Measurements from ENCODE around the gene WDR35. TPM values are rescaled to one million over a fixed set of nuclear protein-coding genes. Genes with fewer than 3 reads are reported as not detected.

WDR35 gene
- total RNA-seq, 1 donor from 2014 or later = 10.3 TPM

DNA sequence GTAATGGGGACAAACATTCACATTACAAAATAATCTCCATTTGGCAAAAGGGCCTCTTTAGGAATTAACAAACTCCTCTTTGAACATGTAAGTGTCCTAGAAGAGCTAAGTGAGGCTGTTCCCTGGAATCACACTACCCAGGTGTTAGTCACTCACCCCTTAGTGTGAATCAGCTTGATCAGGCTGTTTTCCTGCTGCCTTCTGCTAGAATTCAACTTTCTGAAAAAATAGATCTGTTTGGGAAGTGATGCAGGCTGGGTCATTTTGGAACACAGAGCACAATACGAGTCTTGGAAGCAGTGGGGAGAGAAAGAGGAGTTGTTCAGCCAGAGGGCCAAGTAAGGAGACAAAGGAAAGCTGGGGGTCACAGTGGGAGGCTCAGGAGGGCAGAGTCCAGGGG is 128.1 kb downstream of the WDR35 start:
- TF ChIP-seq, protein P1, sequence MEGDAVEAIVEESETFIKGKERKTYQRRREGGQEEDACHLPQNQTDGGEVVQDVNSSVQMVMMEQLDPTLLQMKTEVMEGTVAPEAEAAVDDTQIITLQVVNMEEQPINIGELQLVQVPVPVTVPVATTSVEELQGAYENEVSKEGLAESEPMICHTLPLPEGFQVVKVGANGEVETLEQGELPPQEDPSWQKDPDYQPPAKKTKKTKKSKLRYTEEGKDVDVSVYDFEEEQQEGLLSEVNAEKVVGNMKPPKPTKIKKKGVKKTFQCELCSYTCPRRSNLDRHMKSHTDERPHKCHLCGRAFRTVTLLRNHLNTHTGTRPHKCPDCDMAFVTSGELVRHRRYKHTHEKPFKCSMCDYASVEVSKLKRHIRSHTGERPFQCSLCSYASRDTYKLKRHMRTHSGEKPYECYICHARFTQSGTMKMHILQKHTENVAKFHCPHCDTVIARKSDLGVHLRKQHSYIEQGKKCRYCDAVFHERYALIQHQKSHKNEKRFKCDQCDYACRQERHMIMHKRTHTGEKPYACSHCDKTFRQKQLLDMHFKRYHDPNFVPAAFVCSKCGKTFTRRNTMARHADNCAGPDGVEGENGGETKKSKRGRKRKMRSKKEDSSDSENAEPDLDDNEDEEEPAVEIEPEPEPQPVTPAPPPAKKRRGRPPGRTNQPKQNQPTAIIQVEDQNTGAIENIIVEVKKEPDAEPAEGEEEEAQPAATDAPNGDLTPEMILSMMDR (IDR thresholded peaks at IDR 0.05; ENCODE audit: unreplicated experiment) = no peak
- Mint-ChIP-seq H3K27me3 (ENCODE audit: unreplicated experiment) (peaks cover 4% of the 10 kb centered on the region), H3K4me1 (ENCODE audit: unreplicated experiment) (peaks cover 12% of the 10 kb centered on the region), H3K4me3 (ENCODE audit: unreplicated experiment) (no peak overlapping the region), H3K27ac (ENCODE audit: unreplicated experiment) (no peak overlapping the region), H3K36me3 (ENCODE audit: low read depth, unreplicated experiment) (no peaks in the 10 kb centered on the region), H3K9me3 (ENCODE audit: unreplicated experiment) (no peaks in the 10 kb centered on the region)
- no peak for DNase-seq (ENCODE audit: low spot score)

Other genes starting within 250 kb of the WDR35 start
- gene TTC32, start 88.1 kb downstream of the WDR35 start, total RNA-seq (ENCODE audit: unreplicated experiment) = 9.4 TPM
- 8.9 TPM for gene MATN3, start 22.6 kb upstream of the WDR35 start, total RNA-seq (ENCODE audit: unreplicated experiment)
- 264 TPM for gene LAPTM4A, start 61.5 kb upstream of the WDR35 start, total RNA-seq (ENCODE audit: unreplicated experiment)
- gene SDC1, start 235.0 kb upstream of the WDR35 start, total RNA-seq (ENCODE audit: unreplicated experiment) = 3.6 TPM

All from endothelial cell (in vitro differentiated cells).